ENCODE data around the gene SAMM50. TPM values are rescaled to one million over a fixed set of nuclear protein-coding genes. Genes with fewer than 3 reads are reported as not detected.

Gene SAMM50
- total RNA-seq, 2 donors from 2014 or later = 37.6 to 43.0 TPM

DNA sequence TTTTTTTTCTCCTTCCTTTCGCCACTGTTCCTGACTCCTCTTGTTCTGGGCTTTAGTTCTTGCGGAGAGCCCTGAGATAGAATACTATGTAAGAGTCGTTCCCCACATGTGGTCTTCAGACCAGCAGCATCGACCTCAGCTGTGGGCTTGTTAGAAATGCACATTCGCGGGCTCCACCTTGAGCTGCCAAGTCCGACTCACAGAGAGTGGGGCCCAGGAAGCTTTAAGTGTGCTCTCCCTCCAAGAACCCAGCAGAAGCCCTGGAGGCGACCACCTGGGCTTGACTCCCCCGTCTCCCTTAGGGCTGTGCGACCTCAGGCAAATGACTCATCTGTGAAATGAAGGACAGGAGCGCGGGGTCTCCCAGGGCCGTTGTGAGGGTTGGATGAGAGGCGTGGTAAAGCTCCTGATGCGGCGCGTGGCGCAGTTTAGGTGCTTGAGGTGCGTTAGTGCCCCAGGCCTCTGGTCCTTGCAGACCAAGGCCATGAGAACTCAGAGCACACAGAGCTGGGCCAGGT, 18.8 kb downstream of the SAMM50 start:
- Mint-ChIP-seq H3K27me3 (ENCODE audit: low read depth) (no peaks in the 10 kb centered on the region), H3K4me3 (no peak overlapping the region), H3K4me1 (ENCODE audit: low read depth) (no peaks in the 10 kb centered on the region), H3K27ac (no peak overlapping the region), H3K36me3 (ENCODE audit: insufficient read depth in 2 of 2) (peaks cover 7 to 19% of the 10 kb centered on the region in 2 donors), H3K9me3 (no peaks in the 10 kb centered on the region)
- no peak for ATAC-seq (replicated peaks in 1 of 2)
- DNase-seq = no peak

DNA sequence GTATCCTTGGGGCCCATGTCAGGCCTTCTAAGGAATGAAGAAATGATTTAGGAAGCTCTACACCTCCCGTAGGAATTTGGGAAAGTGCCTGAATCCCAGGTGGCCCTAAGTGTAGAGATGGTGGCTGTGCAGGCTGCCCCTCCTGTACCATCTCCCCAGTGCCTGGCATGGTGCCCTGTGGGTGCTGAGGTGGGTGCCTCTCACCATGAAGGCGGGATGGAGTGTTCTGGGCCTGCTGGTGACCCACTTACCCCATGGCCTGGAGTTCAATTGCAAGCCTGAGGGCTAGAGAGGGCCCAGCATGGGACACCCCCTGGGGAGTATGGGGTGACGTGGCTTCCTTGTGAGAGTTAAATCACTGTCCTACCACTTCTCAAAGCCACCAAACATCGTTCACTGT, 19.8 kb downstream of the SAMM50 start:
- Mint-ChIP-seq H3K9me3 (no peaks in the 10 kb centered on the region), H3K4me1 (ENCODE audit: low read depth) (no peaks in the 10 kb centered on the region), H3K27me3 (ENCODE audit: low read depth) (no peaks in the 10 kb centered on the region), H3K36me3 (ENCODE audit: insufficient read depth in 2 of 2) (peaks cover 7 to 20% of the 10 kb centered on the region in 2 donors), H3K4me3 (no peak overlapping the region), H3K27ac (no peak overlapping the region)
- ATAC-seq (replicated peaks in 1 of 2) = no peak
- DNase-seq = no peak

DNA sequence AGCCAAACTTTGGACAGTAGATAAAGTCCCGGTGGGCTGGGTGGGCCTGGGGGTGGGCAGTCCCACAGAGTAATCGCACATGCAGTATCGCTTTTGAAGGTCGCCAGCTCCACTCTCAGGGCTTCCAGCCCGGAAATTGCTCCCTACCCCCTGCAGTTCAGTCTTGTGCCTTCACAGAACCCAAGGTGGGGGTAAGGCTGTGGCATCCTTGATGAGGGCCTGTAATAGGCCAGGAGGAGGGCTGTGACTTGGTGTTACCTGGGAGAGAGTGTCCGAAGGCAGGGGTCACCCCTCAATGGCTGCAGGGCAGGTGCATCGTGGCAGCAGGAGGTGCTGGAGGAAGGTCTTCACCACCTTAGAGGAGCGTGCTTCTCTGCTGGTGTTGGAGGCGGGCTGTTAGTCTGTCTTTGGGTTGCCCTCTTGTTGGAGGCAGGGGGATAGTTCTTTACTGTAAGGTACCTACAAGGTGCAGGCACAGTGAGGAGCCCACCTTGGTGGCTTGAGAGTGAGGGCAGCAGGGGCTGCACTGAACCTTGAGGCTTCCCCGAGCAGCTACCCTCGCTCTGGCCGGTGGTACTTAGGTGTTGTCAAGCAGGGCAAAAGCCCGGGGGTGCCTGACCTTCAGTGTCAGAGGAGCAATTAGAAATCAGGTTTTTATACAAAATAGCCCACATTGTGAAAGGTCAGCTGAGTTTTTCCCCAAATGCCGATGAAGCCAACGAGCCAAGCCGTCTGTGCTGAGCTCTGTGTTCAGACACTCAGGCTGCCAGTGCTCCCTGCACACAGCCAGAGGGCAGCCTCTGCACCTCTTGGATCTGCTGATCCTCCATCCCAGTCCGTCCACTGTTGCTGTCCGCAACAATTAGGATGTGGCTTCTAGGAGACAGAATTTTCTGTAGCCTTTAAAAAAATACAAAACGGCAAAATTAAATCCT, 21.9 kb downstream of the SAMM50 start:
- H3K27ac Mint-ChIP-seq = no peak overlapping the region
- no peaks in the 10 kb centered on the region for H3K9me3 Mint-ChIP-seq
- DNase-seq (no peak), ATAC-seq (replicated peaks in 1 of 2) (no peak)
- H3K27me3 Mint-ChIP-seq (ENCODE audit: low read depth) = no peaks in the 10 kb centered on the region
- peaks cover 7 to 28% of the 10 kb centered on the region in 2 donors for H3K36me3 Mint-ChIP-seq (ENCODE audit: insufficient read depth in 2 of 2)
- H3K4me3 Mint-ChIP-seq = no peak overlapping the region
- no peaks in the 10 kb centered on the region for H3K4me1 Mint-ChIP-seq (ENCODE audit: low read depth)

DNA sequence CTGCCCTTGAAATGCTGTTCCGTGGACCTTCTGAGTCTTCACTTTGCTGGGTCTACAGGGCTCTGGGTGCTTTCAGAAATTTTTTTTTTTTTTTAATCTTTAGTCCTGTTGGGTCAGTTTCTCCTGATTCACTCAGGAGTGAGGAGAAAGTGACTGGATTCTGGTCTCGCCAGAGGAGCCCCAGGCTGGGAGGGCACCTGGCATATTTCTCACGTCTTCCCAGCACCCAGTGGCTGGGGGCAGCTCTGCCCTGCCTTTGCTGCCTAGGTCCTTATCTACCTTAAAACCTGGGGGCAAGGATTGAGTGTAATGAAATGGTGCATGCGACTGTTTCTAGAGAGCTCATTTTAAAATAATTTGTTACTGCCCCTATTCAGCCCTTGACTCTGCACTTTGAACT, 23.3 kb downstream of the SAMM50 start:
- no peaks in the 10 kb centered on the region for H3K27me3 Mint-ChIP-seq (ENCODE audit: low read depth)
- no peaks in the 10 kb centered on the region for H3K9me3 Mint-ChIP-seq
- peaks cover 7 to 28% of the 10 kb centered on the region in 2 donors for H3K36me3 Mint-ChIP-seq (ENCODE audit: insufficient read depth in 2 of 2)
- no peak for DNase-seq
- ATAC-seq (replicated peaks in 1 of 2) = no peak
- no peaks in the 10 kb centered on the region for H3K4me1 Mint-ChIP-seq (ENCODE audit: low read depth)
- H3K4me3 Mint-ChIP-seq = no peak overlapping the region
- no peak overlapping the region for H3K27ac Mint-ChIP-seq

DNA sequence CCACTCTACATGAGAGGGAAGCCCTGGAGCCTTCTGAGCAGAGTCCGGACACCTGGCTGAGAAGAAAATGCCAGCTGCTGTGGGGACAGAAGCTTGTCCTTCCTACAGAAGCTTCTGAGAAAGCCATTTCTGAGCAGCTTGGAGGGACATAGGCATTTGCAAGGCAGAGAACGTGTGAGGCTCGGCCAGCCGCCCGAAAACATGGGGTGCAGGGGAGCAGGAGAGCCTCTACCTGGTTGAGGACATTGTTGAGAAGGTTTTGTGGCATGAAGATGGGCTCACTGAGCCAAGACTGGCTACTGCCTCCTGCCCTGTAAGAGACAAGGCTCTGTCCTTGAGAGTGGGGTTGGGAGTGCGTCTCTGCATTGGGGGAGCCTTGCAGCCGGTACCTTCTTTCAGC, 25.3 kb downstream of the SAMM50 start:
- Mint-ChIP-seq H3K9me3 (no peaks in the 10 kb centered on the region), H3K27ac (no peak overlapping the region), H3K36me3 (ENCODE audit: insufficient read depth in 2 of 2) (peaks cover 4 to 25% of the 10 kb centered on the region in 2 donors), H3K4me1 (ENCODE audit: low read depth) (no peaks in the 10 kb centered on the region), H3K27me3 (ENCODE audit: low read depth) (no peaks in the 10 kb centered on the region), H3K4me3 (no peak overlapping the region)
- no peak for ATAC-seq (replicated peaks in 1 of 2)
- DNase-seq = no peak

DNA sequence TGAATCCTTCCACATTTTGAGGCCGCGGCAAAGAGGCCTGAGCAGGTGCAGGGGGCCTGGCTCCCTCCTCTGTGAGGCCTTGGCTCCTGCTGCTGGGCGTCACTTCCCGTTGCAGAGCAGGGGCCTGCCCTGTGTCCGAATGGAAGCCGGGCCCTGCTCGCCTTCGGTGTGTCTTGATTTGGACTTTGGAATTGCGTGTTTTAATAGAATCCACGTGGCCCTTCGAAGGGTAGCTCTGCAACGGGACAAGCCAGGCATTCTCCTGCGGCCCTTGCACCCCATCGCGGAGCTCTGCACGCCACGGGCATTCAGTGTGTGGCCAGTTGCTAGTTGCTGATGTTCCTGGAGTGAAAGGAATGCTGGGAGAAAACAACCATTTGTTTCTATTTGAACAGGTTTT, 25.8 kb downstream of the SAMM50 start:
- Mint-ChIP-seq H3K9me3 (no peaks in the 10 kb centered on the region), H3K27ac (no peak overlapping the region), H3K27me3 (ENCODE audit: low read depth) (no peaks in the 10 kb centered on the region), H3K36me3 (ENCODE audit: insufficient read depth in 2 of 2) (peaks cover 2 to 21% of the 10 kb centered on the region in 2 donors), H3K4me3 (no peak overlapping the region), H3K4me1 (ENCODE audit: low read depth) (no peaks in the 10 kb centered on the region)
- ATAC-seq (replicated peaks in 1 of 2) = no peak
- no peak for DNase-seq

DNA sequence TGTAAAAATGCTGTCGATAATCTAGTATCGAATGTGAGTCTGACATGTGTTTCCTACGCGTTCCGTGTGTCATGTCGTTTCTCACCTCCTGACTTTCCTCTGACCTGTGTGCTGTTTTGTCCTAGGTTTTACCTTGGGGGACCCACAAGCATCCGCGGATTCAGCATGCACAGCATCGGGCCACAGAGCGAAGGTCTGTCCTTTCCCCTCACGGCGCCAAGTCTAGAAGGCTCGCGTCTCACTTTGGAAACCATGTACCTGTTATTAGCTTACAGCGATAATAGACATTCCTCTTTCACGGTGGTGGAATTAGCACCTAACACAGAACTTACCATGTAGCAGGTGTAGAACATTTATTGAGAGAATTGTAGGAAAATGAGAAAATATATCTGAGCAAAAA, 28.6 kb downstream of the SAMM50 start:
- H3K4me1 Mint-ChIP-seq (ENCODE audit: low read depth) = no peaks in the 10 kb centered on the region
- no peak for ATAC-seq (replicated peaks in 1 of 2)
- H3K4me3 Mint-ChIP-seq = no peak overlapping the region
- no peak overlapping the region for H3K27ac Mint-ChIP-seq
- no peak for DNase-seq
- peaks cover 2 to 17% of the 10 kb centered on the region in 2 donors for H3K36me3 Mint-ChIP-seq (ENCODE audit: insufficient read depth in 2 of 2)
- no peaks in the 10 kb centered on the region for H3K27me3 Mint-ChIP-seq (ENCODE audit: low read depth)
- no peaks in the 10 kb centered on the region for H3K9me3 Mint-ChIP-seq

DNA sequence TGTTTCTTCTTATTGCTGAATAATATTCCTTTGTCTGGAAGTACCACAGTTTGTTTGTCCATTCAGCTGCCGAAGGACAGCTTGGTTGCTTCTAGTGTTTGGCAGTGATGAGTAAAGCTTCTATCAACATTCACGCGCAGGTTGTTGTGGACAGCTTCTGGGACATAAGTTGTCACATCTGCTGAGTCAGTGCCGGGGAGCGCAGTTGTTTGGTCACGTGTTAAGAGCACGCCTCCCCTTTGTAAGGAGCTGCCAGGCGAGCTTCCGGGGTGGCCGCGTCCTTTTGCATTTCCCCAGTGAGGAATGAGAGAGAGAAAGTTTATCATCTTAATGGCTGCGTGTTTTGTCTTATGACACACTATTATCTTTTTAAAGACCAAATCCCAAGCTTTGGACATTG, 30.3 kb downstream of the SAMM50 start:
- Mint-ChIP-seq H3K36me3 (ENCODE audit: insufficient read depth in 2 of 2) (peaks cover 0 to 8% of the 10 kb centered on the region in 2 donors), H3K9me3 (no peaks in the 10 kb centered on the region), H3K27me3 (ENCODE audit: low read depth) (no peaks in the 10 kb centered on the region), H3K4me1 (ENCODE audit: low read depth) (no peaks in the 10 kb centered on the region), H3K4me3 (no peak overlapping the region), H3K27ac (no peak overlapping the region)
- DNase-seq (no peak), ATAC-seq (replicated peaks in 1 of 2) (no peak)

DNA sequence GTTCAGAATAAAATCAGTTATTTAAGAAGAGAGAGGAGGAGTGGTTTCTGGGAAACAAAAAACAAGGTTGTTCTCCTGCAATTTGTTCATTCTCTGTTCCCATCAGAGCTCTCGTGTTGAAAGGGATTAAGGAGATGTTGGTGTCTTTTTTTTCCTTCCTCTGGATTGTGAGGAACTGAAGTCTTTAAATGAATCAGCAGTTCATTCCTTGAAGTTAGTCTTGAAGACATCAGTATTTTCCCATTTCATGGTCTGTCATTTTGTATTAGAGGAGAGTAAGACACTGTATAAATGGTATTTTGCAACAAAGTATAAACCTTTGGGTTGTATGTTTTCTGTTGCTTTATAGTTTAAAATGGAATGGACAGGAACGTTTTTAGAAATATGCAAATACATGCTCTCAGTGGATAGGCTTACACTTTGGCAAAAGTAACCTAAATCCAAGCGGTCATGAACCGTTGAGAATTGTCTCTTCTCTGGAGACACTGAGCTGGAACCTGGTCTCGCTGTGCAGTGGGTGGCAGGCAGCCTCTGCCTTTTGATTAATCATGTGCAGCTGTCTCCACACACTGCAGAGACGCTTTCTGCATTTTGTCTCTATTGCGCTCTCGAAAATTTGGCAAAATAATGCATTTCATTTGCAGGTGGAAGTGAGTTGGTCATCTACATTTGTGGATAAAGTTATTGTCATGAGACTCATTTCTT, 33.0 kb downstream of the SAMM50 start:
- Mint-ChIP-seq H3K36me3 (ENCODE audit: insufficient read depth in 2 of 2) (peaks cover 0 to 8% of the 10 kb centered on the region in 2 donors), H3K9me3 (no peaks in the 10 kb centered on the region), H3K27ac (no peak overlapping the region), H3K4me1 (ENCODE audit: low read depth) (peaks cover 5% of the 10 kb centered on the region), H3K27me3 (ENCODE audit: low read depth) (no peaks in the 10 kb centered on the region), H3K4me3 (no peak overlapping the region)
- no peak for DNase-seq
- no peak for ATAC-seq (replicated peaks in 1 of 2)

DNA sequence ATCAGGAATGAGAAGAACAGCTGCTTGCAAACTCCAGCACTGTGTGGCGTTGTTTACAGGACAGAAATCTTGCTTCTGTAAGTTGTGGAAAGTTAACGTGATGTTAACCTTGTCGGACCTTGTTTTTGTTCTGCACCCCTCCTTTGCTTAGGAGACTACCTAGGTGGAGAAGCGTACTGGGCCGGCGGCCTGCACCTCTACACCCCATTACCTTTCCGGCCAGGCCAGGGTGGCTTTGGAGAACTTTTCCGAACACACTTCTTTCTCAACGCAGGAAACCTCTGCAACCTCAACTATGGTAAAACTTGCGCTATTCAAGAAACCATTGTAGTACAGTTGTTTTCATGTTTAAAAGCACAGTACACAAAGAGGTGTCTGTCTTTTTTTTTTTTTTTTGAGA, 33.7 kb downstream of the SAMM50 start:
- ATAC-seq (replicated peaks in 1 of 2) (no peak), DNase-seq (no peak)
- Mint-ChIP-seq H3K9me3 (no peaks in the 10 kb centered on the region), H3K27ac (no peak overlapping the region), H3K4me1 (ENCODE audit: low read depth) (peaks cover 7% of the 10 kb centered on the region), H3K36me3 (ENCODE audit: insufficient read depth in 2 of 2) (peaks cover 0 to 8% of the 10 kb centered on the region in 2 donors), H3K4me3 (no peak overlapping the region), H3K27me3 (ENCODE audit: low read depth) (no peaks in the 10 kb centered on the region)

DNA sequence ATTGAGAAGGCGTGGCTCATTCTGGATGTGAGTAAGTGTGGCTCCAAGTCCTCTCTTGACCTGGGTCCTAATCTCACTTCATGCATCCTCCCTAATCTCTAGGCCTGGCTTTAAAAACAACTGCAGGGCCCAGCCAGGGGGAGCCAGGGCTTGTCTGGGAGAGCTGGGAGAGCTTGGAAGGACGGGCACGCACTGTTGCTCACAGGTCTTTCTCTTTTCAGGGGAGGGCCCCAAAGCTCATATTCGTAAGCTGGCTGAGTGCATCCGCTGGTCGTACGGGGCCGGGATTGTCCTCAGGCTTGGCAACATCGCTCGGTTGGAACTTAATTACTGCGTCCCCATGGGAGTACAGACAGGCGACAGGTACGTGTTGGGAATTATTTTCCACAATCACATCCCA, 34.8 kb downstream of the SAMM50 start:
- H3K27ac Mint-ChIP-seq = no peak overlapping the region
- H3K4me3 Mint-ChIP-seq = no peak overlapping the region
- H3K9me3 Mint-ChIP-seq = no peaks in the 10 kb centered on the region
- no peak for DNase-seq
- no peak for ATAC-seq (replicated peaks in 1 of 2)
- H3K36me3 Mint-ChIP-seq (ENCODE audit: insufficient read depth in 2 of 2) = peaks cover 0 to 8% of the 10 kb centered on the region in 2 donors
- H3K27me3 Mint-ChIP-seq (ENCODE audit: low read depth) = no peaks in the 10 kb centered on the region
- peaks cover 10% of the 10 kb centered on the region for H3K4me1 Mint-ChIP-seq (ENCODE audit: low read depth)

DNA sequence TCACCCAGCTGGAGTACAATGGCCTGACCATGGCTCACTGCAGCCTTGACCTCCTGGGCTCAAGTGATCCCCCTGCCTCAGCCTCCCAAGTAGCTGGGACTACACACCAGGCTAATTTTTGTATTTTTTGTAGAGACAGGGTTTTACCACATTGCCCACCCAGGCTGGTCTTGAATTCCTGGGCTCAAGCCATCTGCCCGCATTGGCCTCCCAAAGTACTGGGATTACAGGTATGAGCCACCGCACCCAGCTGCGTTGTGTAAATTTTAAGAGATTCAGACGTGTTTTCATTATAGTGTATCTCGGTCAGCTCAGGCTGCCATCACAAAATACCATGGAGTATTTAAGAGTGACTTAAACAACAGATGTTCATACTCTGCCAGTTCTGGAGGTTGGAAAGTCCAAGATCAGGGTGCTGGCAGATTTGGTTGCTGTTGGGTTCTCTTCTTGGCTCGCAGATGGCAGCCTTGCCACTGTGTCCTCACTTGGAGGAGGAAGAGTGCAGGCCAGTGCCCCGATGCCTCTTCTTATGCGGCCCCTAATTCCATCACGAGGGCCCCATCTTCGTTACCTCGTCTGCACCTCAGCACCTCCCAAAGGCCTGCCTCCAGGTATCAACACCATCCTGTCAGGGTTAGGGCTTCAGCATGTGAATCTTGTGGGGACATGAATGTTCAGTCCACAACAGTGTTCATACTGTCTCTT, 36.2 kb downstream of the SAMM50 start:
- H3K36me3 Mint-ChIP-seq (ENCODE audit: insufficient read depth in 2 of 2) = peaks cover 1 to 8% of the 10 kb centered on the region in 2 donors
- H3K4me1 Mint-ChIP-seq (ENCODE audit: low read depth) = peaks cover 19% of the 10 kb centered on the region
- H3K9me3 Mint-ChIP-seq = no peaks in the 10 kb centered on the region
- no peak for ATAC-seq (replicated peaks in 1 of 2)
- no peak overlapping the region for H3K27ac Mint-ChIP-seq
- no peaks in the 10 kb centered on the region for H3K27me3 Mint-ChIP-seq (ENCODE audit: low read depth)
- no peak overlapping the region for H3K4me3 Mint-ChIP-seq
- DNase-seq = no peak

DNA sequence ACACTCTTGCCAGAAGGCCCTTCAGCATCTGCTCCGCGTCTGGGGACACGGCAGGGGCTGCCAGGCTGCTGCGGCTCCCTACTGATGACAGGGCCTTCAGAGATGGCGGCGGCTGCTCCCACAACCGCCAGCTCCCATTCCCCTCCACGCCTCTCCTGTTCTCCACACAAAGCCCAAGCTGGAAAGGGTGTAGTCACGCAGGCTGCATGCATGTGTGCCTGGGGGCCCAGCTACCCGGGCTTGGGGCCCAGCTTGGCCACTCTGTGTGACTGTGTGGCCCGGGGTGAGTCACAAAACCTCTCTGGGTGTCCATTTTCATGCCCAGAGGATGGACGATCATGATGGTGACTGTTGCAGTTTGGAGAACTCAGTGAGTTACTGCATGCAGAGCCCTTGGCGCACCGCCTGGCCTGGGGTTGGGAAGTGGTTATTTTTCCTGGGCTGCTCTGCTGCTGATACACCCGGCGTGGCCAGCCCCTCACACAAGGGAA, 37.1 kb downstream of the SAMM50 start:
- no peak overlapping the region for H3K27ac Mint-ChIP-seq
- DNase-seq = no peak
- peaks cover 1 to 6% of the 10 kb centered on the region in 2 donors for H3K36me3 Mint-ChIP-seq (ENCODE audit: insufficient read depth in 2 of 2)

More for the DNA sequence above, 37.1 kb downstream of the SAMM50 start:
- Mint-ChIP-seq H3K27me3 (ENCODE audit: low read depth) (no peaks in the 10 kb centered on the region), H3K4me1 (ENCODE audit: low read depth) (peaks cover 19% of the 10 kb centered on the region), H3K9me3 (no peaks in the 10 kb centered on the region), H3K4me3 (no peak overlapping the region)
- ATAC-seq (replicated peaks in 1 of 2) = no peak

All from activated T-cell treated with anti-CD3 and anti-CD28 coated beads, Interleukin-2, amount 50 U/mL, for 72 hours (primary cell).